ENCODE measurements around the gene ATP4B.

GRCh38 chr13:113601166-113602070 is 56.6 kb downstream of the ATP4B start:
- TF ChIP-seq CTCF (IDR thresholded peaks at IDR 0.05; ENCODE audit: insufficient read depth, low read length) (no peak), SPI1 (IDR thresholded peaks at IDR 0.05; ENCODE audit: borderline replicate concordance, low read depth) (no peak), POLR2AphosphoS5 (IDR thresholded peaks at IDR 0.05; ENCODE audit: low read depth) (no peak; the same call in 1 of the 2 replicates)
- TF ChIP-seq, protein P1, sequence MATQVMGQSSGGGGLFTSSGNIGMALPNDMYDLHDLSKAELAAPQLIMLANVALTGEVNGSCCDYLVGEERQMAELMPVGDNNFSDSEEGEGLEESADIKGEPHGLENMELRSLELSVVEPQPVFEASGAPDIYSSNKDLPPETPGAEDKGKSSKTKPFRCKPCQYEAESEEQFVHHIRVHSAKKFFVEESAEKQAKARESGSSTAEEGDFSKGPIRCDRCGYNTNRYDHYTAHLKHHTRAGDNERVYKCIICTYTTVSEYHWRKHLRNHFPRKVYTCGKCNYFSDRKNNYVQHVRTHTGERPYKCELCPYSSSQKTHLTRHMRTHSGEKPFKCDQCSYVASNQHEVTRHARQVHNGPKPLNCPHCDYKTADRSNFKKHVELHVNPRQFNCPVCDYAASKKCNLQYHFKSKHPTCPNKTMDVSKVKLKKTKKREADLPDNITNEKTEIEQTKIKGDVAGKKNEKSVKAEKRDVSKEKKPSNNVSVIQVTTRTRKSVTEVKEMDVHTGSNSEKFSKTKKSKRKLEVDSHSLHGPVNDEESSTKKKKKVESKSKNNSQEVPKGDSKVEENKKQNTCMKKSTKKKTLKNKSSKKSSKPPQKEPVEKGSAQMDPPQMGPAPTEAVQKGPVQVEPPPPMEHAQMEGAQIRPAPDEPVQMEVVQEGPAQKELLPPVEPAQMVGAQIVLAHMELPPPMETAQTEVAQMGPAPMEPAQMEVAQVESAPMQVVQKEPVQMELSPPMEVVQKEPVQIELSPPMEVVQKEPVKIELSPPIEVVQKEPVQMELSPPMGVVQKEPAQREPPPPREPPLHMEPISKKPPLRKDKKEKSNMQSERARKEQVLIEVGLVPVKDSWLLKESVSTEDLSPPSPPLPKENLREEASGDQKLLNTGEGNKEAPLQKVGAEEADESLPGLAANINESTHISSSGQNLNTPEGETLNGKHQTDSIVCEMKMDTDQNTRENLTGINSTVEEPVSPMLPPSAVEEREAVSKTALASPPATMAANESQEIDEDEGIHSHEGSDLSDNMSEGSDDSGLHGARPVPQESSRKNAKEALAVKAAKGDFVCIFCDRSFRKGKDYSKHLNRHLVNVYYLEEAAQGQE (IDR thresholded peaks at IDR 0.05; ENCODE audit: insufficient replicate concordance, low read depth) = no peak

Measured in HL-60 (cell line).